Activated CD4-positive, alpha-beta memory T cell treated with anti-CD3 and anti-CD28 coated beads for 36 hours (primary cell): ENCODE measurements around the gene TTC28. TPM values are rescaled to one million over a fixed set of nuclear protein-coding genes. Genes with fewer than 3 reads are reported as not detected.

Experiments used
- CTCF ChIA-PET: fragments of 350-600 bp; sonication (Branson Sonifier 250); formaldehyde crosslinking; loops from one replicate; lab custom pipeline; 2021; ENCODE audit warnings: antibody characterized with exemption, inconsistent platforms; lab: Charles Lee
- POLR2A ChIA-PET: fragments of 350-600 bp; sonication (Branson Sonifier 250); formaldehyde crosslinking; loops from one replicate; lab custom pipeline; 2021; ENCODE audit warnings: antibody characterized with exemption; lab: Charles Lee
- DNase-seq: peaks from one replicate; pipeline ENCODE4 v3.0.0-alpha.2; 2020
- H3K27ac Mint-ChIP-seq: one replicate; pipeline ENCODE4 v1.8.0; 2021; ENCODE audit warnings: mixed read lengths
- H3K27me3 Mint-ChIP-seq: one replicate; pipeline ENCODE4 v1.8.0; 2021; ENCODE audit warnings: mixed read lengths
- H3K36me3 Mint-ChIP-seq: one replicate; pipeline ENCODE4 v1.8.0; 2021; ENCODE audit warnings: mixed read lengths
- H3K4me1 Mint-ChIP-seq: one replicate; pipeline ENCODE4 v1.8.0; 2021; ENCODE audit warnings: low read depth, mixed read lengths
- H3K4me3 Mint-ChIP-seq: one replicate; pipeline ENCODE4 v1.8.0; 2021; ENCODE audit warnings: mild to moderate bottlenecking, mixed read lengths
- H3K9me3 Mint-ChIP-seq: one replicate; pipeline ENCODE4 v1.8.0; 2021; ENCODE audit warnings: mixed read lengths
- intact Hi-C: fragments of 100-400 bp; cut with micrococcal nuclease; formaldehyde crosslinking; loops from one replicate; pipeline ENCODE4 v1.15.1; 2023
- total RNA-seq, 2 experiments: library from RNA; stranded (reverse); gene quantifications; one replicate each; pipeline ENCODE4 v1.2.3, GENCODE V29; 2021

Gene TTC28
- total RNA-seq, 2 experiments from 2014 or later: 0.59 to 0.80 TPM

- Mint-ChIP-seq H3K36me3 (no peaks in the 10 kb centered on the region), H3K27ac (no peak overlapping the region), H3K4me1 (peaks cover 20% of the 10 kb centered on the region), H3K27me3 (peaks cover 7% of the 10 kb centered on the region), H3K4me3 (no peak overlapping the region), H3K9me3 (no peaks in the 10 kb centered on the region)
- DNase-seq: no peak
- intact Hi-C loops: no loop called here
- CTCF ChIA-PET: no interaction called here
- POLR2A ChIA-PET: no interaction called here
These were observed 274.1 kb downstream of the TTC28 start for GRCh38 chr22:28405588-28405987.

GRCh38 chr22:28402539-28402938, 277.1 kb downstream of the TTC28 start:
- intact Hi-C loops: loop anchor here (1.0 kb wide), 2 partner anchors 8 to 23 kb away; no protein-coding TSS in a partner anchor
- Mint-ChIP-seq H3K36me3 (no peaks in the 10 kb centered on the region), H3K9me3 (no peaks in the 10 kb centered on the region), H3K27ac (peak overlapping the region; percentile 71), H3K27me3 (no peaks in the 10 kb centered on the region), H3K4me3 (no peak overlapping the region), H3K4me1 (peaks cover 18% of the 10 kb centered on the region)
- no peak for DNase-seq
- POLR2A ChIA-PET: no interaction called here
- CTCF ChIA-PET: no interaction called here

GRCh38 chr22:28402060-28402459, 277.6 kb downstream of the TTC28 start:
- ChIA-PET POLR2A (no interaction called here), CTCF (no interaction called here)
- no peak for DNase-seq
- Mint-ChIP-seq H3K27ac (peak overlapping the region; percentile 71), H3K27me3 (no peaks in the 10 kb centered on the region), H3K4me1 (peaks cover 18% of the 10 kb centered on the region), H3K4me3 (no peak overlapping the region), H3K36me3 (no peaks in the 10 kb centered on the region), H3K9me3 (no peaks in the 10 kb centered on the region)
- intact Hi-C loops: loop anchor here (1.0 kb wide), 2 partner anchors 8 to 23 kb away; no protein-coding TSS in a partner anchor

- H3K27me3 Mint-ChIP-seq: no peaks in the 10 kb centered on the region
- H3K9me3 Mint-ChIP-seq: no peaks in the 10 kb centered on the region
- no peak for DNase-seq
- H3K4me3 Mint-ChIP-seq: no peak overlapping the region
- peaks cover 22% of the 10 kb centered on the region for H3K4me1 Mint-ChIP-seq
- ChIA-PET POLR2A (no interaction called here), CTCF (no interaction called here)
- no peaks in the 10 kb centered on the region for H3K36me3 Mint-ChIP-seq
- no peak overlapping the region for H3K27ac Mint-ChIP-seq
- intact Hi-C loops: no loop called here
These were observed 280.7 kb downstream of the TTC28 start for GRCh38 chr22:28398981-28399380.

- DNase-seq: no peak
- Mint-ChIP-seq H3K9me3 (no peaks in the 10 kb centered on the region), H3K27ac (no peak overlapping the region), H3K4me3 (no peak overlapping the region), H3K27me3 (peaks cover 2% of the 10 kb centered on the region), H3K4me1 (peaks cover 18% of the 10 kb centered on the region), H3K36me3 (no peaks in the 10 kb centered on the region)
- ChIA-PET POLR2A (no interaction called here), CTCF (no interaction called here)
- intact Hi-C loops: no loop called here
These were observed 281.3 kb downstream of the TTC28 start for GRCh38 chr22:28398355-28398754.

GRCh38 chr22:28397306-28397705, 282.3 kb downstream of the TTC28 start:
- H3K4me3 Mint-ChIP-seq: no peak overlapping the region
- ChIA-PET CTCF (interaction anchor here (1.3 kb wide), 1 partner anchor 45 kb away, joined by 4 read pairs; no protein-coding TSS in a partner anchor), POLR2A (no interaction called here)
- DNase-seq: no peak
- H3K9me3 Mint-ChIP-seq: no peaks in the 10 kb centered on the region
- no peaks in the 10 kb centered on the region for H3K36me3 Mint-ChIP-seq
- H3K27ac Mint-ChIP-seq: no peak overlapping the region
- intact Hi-C loops: loop anchor here (2.0 kb wide), 1 partner anchor 375 kb away; the partner anchor contains the start of gene CCDC117
- peaks cover 8% of the 10 kb centered on the region for H3K4me1 Mint-ChIP-seq
- peaks cover 5% of the 10 kb centered on the region for H3K27me3 Mint-ChIP-seq

GRCh38 chr22:28395920-28396753, 283.5 kb downstream of the TTC28 start:
- Mint-ChIP-seq H3K27me3 (peaks cover 5% of the 10 kb centered on the region), H3K27ac (peak overlapping the region; percentile 13), H3K4me3 (no peak overlapping the region), H3K4me1 (peaks cover 4% of the 10 kb centered on the region), H3K9me3 (no peaks in the 10 kb centered on the region), H3K36me3 (no peaks in the 10 kb centered on the region)
- no peak for DNase-seq
- POLR2A ChIA-PET: no interaction called here
- CTCF ChIA-PET: interaction anchor here (1.3 kb wide), 1 partner anchor 46 kb away, joined by 4 read pairs; no protein-coding TSS in a partner anchor
- intact Hi-C loops: loop anchor here (2.0 kb wide), 1 partner anchor 377 kb away; the partner anchor contains the start of gene CCDC117

GRCh38 chr22:28395520-28395919, 284.1 kb downstream of the TTC28 start:
- ChIA-PET CTCF (no interaction called here), POLR2A (no interaction called here)
- intact Hi-C loops: no loop called here
- Mint-ChIP-seq H3K4me3 (no peak overlapping the region), H3K36me3 (no peaks in the 10 kb centered on the region), H3K4me1 (peaks cover 4% of the 10 kb centered on the region), H3K9me3 (no peaks in the 10 kb centered on the region), H3K27ac (no peak overlapping the region), H3K27me3 (peaks cover 5% of the 10 kb centered on the region)
- DNase-seq: no peak

- intact Hi-C loops: loop anchor here (1.0 kb wide), 1 partner anchor 8 kb away; no protein-coding TSS in a partner anchor
- Mint-ChIP-seq H3K27ac (no peak overlapping the region), H3K36me3 (no peaks in the 10 kb centered on the region), H3K4me1 (peaks cover 4% of the 10 kb centered on the region), H3K4me3 (no peak overlapping the region), H3K27me3 (peaks cover 5% of the 10 kb centered on the region), H3K9me3 (no peaks in the 10 kb centered on the region)
- POLR2A ChIA-PET: no interaction called here
- DNase-seq: no peak
- CTCF ChIA-PET: no interaction called here
These were observed 285.0 kb downstream of the TTC28 start for GRCh38 chr22:28394513-28395110.

GRCh38 chr22:28381429-28382167, 298.0 kb downstream of the TTC28 start:
- DNase-seq: no peak
- Mint-ChIP-seq H3K4me3 (no peak overlapping the region), H3K27me3 (no peaks in the 10 kb centered on the region), H3K9me3 (no peaks in the 10 kb centered on the region), H3K4me1 (peaks cover 2% of the 10 kb centered on the region), H3K36me3 (no peaks in the 10 kb centered on the region), H3K27ac (no peak overlapping the region)
- CTCF ChIA-PET: no interaction called here
- intact Hi-C loops: no loop called here
- POLR2A ChIA-PET: no interaction called here

GRCh38 chr22:28379951-28380350, 299.7 kb downstream of the TTC28 start:
- ChIA-PET POLR2A (no interaction called here), CTCF (no interaction called here)
- Mint-ChIP-seq H3K4me3 (no peak overlapping the region), H3K4me1 (peaks cover 2% of the 10 kb centered on the region), H3K36me3 (no peaks in the 10 kb centered on the region), H3K27ac (no peak overlapping the region), H3K9me3 (no peaks in the 10 kb centered on the region), H3K27me3 (peaks cover 2% of the 10 kb centered on the region)
- DNase-seq: no peak
- intact Hi-C loops: loop anchor here (1.0 kb wide), 1 partner anchor 22 kb away; no protein-coding TSS in a partner anchor
